Measurements from ENCODE around the gene SDF4.

The SDF4 gene

GRCh38 chr1:1217621-1218523, 13.9 kb downstream of the SDF4 start:
- no peak overlapping the region for H3K27ac ChIP-seq
- TF ChIP-seq CTCF (conservative IDR thresholded peaks at IDR 0.05): no peak

- H3K27ac ChIP-seq: no peak overlapping the region
- no peak for TF ChIP-seq CTCF (conservative IDR thresholded peaks at IDR 0.05)
These were observed 14.8 kb downstream of the SDF4 start for GRCh38 chr1:1216770-1217620.

- no peak for TF ChIP-seq CTCF (conservative IDR thresholded peaks at IDR 0.05)
These were observed 15.8 kb downstream of the SDF4 start for GRCh38 chr1:1215881-1216605.

GRCh38 chr1:1215080-1215676, 16.6 kb downstream of the SDF4 start:
- no peak for TF ChIP-seq CTCF (conservative IDR thresholded peaks at IDR 0.05)
- no peak overlapping the region for H3K27ac ChIP-seq

More at GRCh38 chr1:1215881-1216605, 15.8 kb downstream of the SDF4 start:
- no peak overlapping the region for H3K27ac ChIP-seq

GRCh38 chr1:1213345-1214265, 18.2 kb downstream of the SDF4 start, which contains the start of gene TNFRSF4:
Gene TNFRSF4, minus strand, starts transcription at chr1:1214153. Its CDS starts 26 bp downstream, at chr1:1214127.
- no peak for TF ChIP-seq CTCF (conservative IDR thresholded peaks at IDR 0.05)
- H3K27ac ChIP-seq: no peak within 1 kb of the TSS

- no peak for TF ChIP-seq CTCF (conservative IDR thresholded peaks at IDR 0.05)
- no peak overlapping the region for H3K27ac ChIP-seq
These were observed 18.9 kb downstream of the SDF4 start for GRCh38 chr1:1212780-1213344.

Data from VCaP (cell line).